B cell (primary cell): Measurements from ENCODE around the gene RAN.

Experiments used
- EZH2 ChIP-seq: IDR thresholded peaks from 2 replicates; pipeline ENCODE4 v1.6.1; 2012; ENCODE audit warnings: borderline replicate concordance, low read depth, mild to moderate bottlenecking, moderate library complexity, low read length; ENCODE audit not compliant: insufficient read depth, poor library complexity, severe bottlenecking
- TF ChIP-seq, protein P1 (sequence below): fragments of 200-600 bp; IDR thresholded peaks from one replicate; pipeline ENCODE4 v1.8.0; 2022; ENCODE audit warnings: antibody characterized with exemption, mild to moderate bottlenecking

DNA sequence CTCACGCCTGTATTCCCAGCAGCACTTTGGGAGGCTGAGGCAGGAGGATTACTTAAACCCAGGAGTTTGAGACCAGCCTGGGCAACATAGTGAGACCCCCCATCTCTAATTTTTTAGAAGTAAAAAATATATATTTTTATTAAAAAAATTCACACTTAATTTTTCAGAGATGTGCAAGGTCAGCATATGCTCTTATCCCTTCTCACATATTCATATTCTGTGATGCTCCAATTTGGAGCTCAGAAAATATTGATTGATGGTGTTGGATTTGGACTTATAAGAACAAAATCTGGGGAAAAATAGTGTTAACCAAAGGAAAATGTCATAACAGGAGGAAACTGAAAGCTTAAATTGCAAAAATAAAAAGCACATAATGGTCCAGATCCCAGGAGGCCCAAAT lies 9.7 kb downstream of the RAN start:
- TF ChIP-seq, protein P1, sequence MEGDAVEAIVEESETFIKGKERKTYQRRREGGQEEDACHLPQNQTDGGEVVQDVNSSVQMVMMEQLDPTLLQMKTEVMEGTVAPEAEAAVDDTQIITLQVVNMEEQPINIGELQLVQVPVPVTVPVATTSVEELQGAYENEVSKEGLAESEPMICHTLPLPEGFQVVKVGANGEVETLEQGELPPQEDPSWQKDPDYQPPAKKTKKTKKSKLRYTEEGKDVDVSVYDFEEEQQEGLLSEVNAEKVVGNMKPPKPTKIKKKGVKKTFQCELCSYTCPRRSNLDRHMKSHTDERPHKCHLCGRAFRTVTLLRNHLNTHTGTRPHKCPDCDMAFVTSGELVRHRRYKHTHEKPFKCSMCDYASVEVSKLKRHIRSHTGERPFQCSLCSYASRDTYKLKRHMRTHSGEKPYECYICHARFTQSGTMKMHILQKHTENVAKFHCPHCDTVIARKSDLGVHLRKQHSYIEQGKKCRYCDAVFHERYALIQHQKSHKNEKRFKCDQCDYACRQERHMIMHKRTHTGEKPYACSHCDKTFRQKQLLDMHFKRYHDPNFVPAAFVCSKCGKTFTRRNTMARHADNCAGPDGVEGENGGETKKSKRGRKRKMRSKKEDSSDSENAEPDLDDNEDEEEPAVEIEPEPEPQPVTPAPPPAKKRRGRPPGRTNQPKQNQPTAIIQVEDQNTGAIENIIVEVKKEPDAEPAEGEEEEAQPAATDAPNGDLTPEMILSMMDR = no peak
- TF ChIP-seq EZH2 = no peak
